HG03196 (cell line): Measurements from ENCODE around the gene MYO18B.

Experiments
- ATAC-seq: cut with Tn5 transposase; IDR thresholded peaks from one replicate; pipeline ENCODE4 v1.9.1; 2021; ENCODE audit not compliant: unreplicated experiment

MYO18B gene

DNA sequence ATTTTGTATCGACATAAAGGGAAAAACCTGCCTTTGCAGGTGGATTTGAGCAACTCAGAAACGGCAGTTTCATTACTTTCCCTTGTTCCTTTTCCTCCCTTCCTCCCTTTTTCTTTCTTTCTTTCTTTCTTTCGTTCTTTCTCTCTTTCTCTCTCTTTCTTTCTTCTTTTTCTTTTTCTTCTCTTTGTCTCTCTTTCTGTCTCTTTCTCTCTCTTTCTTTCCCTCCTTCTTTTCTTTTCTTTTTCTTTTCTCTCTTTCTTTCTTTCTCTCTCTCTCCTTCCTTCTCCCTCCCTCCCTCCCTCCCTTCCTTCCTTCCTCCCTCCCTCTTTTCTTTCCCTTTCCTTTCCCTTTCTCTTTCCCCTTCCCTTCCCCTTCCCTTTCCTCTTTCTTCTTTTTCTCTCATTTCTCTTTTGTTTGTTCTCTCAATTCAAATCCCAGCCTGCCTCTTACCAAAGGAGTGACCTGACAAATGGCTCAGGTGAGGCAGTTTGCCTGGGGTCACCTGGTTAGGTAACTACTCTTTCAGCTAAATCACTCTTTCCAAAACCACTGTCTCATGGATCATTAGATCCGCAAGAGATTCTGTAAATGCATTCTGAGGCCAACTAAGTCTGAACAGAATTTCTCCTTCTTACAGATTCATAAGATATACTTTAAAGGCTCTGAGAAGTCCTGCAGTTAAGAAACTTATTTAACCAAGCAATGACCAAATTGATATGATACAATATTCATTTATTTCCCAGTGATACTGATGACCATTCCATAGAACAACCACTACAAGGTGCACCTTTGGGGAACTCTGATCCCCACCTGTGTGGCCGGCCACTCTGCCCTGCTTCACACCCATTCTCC, 75.3 kb downstream of the MYO18B start:
- no peak for ATAC-seq

DNA sequence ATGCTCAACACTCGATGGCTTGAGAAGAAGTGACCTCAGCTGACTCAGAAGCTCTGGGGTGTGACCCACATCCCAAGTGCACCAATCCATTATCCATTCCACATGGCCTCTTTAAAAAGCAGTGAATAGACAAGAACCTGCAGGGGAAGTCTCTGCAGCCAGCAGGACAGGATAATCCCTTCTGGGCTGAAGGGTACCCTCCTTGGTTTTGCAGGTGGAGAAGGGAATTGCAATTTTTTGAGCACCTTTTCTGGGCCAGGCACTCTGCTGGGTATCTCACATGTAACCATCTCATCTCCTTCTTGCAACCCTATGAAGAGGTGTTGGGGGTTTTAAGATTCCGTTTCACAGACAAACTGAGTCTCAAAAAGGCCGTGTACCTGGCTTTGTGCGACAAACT, 76.6 kb downstream of the MYO18B start:
- no peak for ATAC-seq

DNA sequence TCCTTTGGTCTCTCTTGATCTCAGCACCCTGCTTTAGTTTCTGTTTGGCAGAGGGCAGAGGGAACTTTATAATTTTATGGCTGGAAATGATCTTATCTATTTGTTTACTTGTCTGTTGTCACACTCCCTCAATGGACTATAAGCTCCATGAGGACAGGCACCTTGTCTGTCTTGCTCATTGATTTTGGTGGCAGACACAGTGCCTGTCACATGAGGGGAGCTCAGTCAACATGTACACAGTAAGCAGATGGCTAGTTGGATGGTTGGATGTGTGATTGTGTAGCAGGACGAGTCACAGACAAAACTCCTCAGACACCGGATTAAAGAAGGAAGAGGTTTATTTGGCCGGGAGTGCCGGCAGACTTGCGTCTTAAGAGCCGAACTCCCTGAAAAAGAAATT, 80.4 kb downstream of the MYO18B start:
- ATAC-seq, result no peak

DNA sequence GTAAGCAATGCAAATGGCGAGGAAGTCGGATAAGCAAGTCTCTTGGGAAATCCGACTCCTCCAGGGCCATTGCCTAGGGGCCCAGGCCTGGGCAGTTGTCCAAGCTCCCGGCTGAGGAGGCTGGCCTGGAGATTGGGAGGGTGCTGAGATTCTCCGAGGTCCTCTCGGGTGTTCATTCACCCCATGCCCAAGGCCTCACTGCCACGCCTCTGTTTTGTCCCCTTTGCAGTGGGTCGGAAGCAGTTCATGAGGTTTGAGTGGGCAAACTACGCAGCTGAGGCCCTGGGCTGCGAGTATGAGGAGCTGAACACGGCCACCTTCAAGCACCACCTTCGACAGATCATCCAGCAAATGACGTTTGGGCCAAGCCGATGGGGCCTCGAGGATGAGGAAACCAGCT, 81.3 kb downstream of the MYO18B start:
- no peak for ATAC-seq

DNA sequence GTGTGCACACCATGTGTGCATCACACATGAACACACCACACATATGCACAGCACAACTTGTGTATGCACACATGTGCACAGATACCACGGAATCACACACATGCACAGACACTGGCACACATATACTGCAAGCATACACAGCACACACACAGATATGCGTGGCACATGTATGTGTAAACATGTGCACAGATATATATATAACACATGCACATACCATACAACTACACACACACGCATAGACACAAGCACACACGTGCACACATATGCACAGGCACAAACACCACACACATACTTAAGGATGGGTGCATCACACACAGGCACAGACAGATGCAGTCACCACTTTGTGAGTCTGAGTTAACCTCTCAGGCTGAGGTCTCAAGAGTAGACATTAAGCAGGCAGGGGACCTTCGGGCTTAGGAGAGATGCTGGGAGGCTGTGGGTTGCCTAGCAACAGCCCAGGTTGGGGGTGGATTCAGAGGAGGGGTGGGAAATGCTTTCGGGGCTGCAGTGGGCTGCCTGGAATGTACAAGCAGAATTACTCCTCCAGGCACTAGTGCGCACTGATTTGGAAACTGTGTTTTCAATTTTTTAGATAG, 82.9 kb downstream of the MYO18B start:
- ATAC-seq, result no peak

DNA sequence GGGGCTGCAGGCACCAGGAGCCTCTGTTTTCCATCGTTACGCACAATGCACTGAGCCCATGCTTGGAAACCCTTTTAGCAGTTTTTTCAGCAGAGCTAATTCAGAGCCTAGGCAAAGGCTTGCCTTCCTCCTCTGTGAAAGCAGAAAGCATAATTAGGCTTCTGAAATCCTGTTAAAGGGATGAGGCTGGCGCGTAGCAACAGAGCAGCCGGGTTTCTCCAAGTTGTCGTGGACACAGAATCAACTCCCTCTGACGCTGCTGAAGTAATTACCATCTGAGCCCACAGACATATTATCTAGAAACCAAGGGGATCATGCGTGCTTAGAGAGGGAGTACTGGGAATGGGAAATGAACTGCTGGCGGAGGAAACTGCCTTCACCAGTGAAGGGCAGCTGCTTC, 85.4 kb downstream of the MYO18B start:
- ATAC-seq, result no peak

DNA sequence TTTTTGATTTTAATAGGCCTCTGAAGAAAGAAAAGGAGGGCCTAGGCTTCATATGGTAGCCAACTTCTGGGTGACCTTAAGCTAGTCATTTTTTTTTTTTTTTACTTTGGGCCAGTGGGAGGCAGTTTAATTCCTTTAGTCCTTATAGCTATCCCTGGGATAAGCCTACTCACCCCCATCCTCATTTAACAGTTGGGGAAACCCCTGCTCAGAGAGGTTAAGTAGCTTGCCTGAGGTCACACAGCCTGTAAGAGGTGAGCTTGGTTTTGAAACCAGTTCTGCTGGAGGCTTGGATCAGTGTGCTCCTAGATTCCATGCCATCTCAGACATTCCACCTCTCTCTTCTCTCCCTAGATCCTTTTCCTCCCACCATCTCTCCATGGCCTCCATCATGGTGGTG, 86.4 kb downstream of the MYO18B start:
- ATAC-seq, result no peak

DNA sequence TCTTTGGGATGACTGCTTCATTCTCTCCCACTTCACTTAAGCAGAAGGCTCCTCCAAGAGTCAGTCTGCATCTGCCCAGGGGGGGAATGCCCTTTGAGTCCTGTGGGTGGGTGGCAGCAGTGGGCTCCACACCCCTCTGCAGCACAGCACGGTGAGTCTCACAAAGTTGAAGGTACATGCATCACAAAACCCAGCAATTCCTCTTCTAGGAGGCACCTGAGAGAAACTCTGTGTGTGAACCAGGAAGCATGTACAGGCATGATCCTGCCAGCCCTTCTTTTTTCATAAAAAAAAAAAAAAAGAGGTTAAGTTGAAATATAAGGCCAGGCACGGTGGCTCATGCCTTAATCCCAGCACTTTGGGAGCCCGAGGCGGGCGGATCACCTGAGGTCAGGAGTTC, 87.2 kb downstream of the MYO18B start:
- ATAC-seq, result no peak

DNA sequence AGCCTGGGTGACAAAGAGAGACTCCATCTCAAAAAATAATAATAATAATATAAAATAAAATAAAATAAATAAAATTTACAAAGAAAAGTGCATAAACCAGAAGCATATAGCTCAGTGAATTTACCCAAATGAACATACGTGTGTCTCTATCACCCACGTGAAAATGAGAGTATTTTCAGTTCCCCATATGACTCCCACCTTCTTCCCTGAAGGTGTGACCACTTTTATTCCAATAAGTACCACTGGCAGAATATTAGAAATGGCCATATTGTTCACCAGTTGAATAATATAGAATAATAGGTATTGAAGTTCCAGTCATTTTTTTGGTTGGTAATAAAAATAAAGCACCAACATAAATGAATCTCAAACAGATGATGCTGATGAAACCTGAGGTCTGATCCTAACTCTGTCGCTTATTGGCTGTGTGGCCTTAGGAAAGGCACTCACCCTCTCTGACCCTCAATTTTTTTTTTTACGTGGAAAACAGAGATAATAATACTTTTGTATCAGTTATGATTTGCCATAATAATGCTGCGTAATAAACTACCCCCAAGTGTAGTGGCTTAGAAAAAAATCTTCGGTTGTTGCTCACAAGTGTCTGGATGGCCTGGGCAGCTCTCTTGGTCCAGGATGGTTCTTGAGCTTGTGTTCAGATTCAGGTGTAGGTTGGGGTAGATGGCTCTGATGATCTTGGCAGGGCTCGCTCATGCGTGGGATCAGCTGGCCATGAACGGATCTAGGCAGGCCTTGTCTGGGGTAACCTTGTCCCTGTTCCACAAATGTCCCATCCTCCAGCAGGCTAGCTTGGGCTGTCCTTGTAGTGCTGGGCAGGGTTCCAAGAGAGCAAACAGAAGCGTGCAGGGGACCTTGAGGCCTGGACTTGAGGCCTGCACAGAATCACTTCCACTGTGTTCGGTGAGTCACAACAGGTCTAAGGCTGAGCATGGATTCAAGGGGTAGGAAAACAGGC, 88.1 kb downstream of the MYO18B start:
- ATAC-seq, result no peak

DNA sequence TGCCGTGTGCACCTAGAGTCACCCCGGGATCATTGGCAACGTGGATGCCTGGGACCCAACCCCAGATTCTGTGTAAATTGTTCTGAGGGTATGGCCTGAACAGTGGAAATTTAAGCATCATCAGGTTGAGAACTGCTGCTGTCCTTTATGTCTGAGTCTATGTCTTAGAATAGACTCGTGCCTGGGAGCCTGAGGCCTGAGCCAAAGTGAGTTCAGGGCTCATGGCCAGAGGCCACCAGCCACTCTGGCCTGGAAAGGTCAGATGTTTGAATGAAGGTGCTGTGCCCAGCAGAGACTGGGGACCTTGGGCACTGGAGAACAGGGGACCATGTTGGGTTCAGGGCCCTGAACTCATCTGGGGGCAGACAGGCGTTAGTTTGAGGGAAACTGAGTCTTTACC, 91.1 kb downstream of the MYO18B start:
- no peak for ATAC-seq

DNA sequence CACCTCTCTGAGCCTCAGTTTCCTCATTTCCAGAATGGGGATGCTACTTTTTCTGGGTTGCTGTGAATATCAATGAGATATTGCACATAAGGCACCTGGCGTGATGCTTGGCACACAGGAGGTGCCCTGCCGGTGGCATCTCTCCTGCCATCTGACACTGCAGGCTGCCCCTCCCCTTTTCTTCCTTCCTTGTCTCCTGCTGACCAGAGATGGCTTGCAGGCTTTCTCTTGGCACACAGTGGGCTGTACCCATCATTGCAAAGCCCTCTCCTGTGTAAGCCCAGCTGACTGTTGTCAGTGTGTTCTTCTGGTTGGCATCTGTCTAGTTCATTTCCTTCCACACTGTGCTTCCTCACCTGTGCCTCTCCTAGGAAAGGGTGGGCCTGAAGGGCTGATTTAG, 91.7 kb downstream of the MYO18B start:
- ATAC-seq, result no peak

DNA sequence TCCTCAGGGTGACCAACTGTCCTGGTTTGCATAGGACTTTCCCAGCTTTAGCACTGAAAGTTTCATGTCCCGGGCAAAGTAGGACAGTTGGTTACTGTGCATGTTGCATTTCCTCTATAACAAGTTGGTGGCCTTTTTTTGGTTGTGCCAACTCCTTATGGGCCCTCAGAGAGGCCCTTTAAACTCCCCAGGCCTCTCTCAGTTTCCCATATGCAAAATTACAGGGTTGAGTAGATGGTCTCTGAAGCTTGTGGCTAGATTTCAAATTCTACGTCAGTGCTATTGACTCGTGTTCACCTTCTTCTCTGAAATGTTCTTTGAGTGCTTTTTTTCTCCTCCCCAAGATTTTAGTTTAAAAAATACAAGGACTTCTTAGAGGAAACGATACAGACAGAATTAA, 92.5 kb downstream of the MYO18B start:
- ATAC-seq, result no peak

DNA sequence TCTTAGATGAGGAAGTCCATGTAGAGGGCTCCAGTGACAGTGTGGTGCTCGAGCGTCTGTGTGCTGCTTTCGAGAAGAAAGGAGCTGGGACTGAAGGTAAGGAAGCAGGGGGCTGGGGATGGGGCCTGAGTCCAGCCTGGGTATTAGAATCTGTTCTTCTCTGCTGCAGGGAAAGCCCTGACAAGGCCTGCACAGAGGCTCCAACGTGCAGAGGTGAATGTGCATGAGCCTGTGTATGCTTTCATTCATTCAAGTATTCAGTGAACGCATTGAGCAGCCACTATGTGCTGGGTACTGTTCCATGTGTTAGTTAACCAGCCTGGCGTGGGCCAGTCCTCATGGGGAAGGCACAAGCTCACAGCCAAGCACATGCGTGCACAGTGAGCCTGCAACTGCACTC, 93.4 kb downstream of the MYO18B start:
- no peak for ATAC-seq

DNA sequence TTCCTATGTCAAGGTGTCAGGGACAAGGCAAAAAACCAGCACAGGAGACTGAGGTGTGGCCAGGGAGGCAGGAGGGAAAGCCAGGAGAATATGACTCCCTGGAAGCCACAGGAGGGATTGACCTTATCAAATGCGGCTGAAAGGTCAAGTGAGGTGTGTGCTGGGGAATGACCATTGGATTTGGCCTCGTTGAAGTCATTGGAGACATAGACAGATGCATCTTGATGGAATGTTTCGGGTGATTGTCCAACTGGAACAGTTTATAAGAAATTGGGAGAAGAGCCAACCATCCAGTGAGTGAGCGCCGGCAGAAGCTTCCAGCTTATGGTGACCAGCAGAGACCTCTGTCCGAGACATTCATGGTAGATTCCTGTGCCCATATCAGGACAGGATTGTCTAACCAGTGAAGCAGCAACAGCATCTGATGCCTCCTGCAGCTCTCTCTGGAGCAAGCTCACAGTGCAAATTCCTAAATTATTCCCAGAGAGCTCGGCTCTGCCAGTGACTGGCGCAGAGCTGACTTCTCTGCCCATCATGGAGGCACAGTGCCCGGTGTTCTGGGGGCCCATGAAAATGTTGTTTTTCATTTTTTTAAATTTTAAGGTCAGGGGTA, 95.4 kb downstream of the MYO18B start:
- ATAC-seq, result no peak

DNA sequence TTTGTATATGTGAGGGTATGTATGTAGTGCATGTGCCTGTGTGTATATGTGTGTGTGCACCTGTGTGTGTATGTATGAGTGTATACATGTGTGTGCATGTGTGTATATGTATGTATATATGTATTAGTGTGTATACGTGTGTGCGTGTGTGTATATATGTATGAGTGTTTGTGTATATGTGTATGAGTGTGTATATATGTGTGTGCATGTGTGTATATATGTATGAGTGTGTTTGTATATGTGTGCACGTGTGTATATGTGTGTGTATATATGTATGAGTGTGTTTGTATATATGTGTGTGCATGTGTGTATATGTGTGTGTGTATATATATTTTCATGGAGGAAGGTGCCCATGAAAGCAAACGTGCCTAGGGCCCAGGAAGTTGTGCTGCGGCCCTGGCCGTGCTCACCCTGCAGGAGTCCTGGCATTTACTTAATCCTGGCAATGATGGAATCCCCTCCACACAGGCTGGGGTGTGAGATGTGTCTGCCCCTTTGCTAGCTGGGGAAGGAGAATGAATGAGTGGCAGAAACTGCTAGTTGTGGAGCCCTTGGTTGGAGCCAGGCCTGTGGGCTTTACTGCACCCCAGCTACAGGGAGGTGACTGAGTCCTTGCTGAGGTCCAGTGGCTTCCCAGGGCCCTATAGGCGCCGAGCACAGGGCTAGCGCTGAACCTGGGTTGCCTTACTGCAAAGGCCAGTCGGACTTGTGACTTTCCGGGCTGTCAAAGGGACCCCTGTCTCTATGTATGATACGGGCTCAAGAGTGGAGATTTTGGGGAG, 97.2 kb downstream of the MYO18B start:
- ATAC-seq, result no peak

DNA sequence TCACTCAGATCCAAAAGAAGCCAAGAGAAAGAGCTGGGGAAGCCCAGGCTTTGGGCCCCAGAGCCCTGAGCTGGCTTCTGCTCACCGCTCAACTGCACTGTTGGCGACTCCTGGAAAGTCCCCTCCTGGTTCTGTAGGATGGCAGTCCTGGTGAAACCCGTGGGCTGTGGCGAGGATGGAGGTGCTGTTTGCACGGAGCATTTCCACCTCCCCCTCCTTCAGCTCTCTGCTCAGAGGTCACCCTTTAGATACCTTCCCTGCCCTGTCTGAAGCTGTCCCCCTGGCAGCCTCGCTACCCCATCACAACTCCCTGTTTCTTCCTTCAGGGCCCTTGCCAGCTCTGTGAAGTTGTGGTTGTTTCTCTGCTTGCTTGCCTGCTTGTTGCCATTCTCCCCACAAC, 97.8 kb downstream of the MYO18B start:
- no peak for ATAC-seq

DNA sequence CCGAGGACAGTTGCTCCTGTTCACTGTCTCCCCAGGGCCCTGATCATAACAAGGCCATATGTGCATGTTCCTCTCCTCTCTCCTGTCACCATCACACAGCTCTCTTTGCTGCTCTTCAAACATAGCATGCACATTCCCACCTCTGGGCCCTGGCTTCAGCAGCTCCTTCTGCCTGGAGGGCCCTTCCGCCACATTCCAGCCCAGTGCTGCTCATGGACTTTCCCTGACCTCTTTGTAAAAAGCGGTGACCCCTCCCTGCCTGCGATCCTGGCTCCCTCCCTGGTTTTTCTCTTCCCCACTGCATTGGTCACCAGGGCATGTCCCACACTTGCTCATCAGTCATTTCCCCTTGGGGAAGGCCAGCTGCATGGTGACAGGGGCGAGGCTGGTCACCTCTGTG, 98.2 kb downstream of the MYO18B start:
- no peak for ATAC-seq

DNA sequence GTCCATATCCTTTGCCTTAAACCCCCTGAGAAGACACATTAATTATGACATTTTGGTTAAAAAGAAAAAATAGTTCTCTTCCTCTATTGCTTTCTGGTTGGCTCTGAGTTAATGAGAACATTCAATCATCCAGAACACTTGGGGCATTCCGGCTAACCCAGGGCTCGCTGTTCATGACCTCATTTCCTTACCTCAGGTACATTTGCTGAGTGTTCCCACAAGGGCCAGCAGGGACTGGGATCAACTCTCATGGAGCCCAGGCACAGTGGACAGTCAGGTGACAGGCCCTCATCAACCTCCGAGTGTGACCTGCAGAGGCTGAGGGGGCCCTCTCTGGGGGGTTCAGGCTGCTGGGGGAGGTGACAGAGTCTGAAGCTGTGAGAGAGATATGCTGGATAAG, 98.9 kb downstream of the MYO18B start:
- ATAC-seq, result no peak

DNA sequence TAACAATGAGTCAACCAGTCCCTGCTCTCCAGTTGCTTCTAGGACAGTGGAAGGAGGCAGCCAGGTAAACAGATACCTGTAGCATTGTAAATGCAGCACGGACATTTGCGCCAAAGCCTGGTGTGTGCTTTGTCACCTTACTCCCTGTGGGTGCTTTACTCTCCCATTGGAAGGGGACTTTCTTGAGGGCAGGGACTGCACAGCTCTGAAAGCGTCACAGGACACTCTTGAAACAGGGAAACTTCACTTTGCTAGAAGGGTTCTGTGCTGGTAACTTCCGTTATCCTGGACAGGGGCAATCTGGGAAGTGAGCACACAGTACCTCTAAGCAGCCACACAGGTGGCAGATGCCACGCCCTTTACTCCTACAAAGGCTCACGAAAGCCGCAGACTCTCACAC, 99.8 kb downstream of the MYO18B start:
- no peak for ATAC-seq

DNA sequence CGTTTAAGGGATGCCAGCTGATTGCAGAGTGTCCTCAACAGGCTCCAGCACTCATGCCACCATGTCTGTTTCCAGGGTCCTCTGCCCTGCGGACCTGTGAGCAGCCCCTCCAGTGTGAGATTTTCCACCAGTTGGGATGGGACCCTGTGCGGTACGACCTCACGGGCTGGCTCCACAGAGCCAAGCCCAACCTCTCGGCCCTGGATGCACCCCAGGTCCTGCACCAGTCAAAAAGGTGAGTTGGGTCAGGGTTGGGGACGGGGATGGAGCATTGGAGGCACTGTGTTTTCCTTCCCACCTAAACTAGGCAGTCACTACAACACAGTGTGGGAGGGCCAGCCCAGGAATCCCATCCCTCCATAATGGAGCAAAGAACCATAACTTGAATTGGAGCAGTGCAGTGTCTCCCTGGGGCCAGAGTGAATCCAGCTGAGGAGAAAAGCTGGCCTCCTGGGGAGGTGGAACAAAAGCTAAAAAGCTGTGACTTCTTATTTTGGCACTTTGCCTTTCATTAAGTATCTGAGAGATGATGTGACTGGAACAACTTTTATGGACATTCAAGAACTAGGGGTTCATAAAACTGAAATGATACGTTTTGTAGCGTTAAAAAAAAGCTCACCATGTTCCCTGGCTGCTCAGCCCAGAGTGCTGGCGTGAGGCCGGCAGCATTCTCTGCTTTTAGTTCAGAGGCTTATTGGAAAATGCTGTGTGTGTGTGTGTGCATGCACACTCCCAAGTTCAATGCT, 101.8 kb downstream of the MYO18B start:
- no peak for ATAC-seq
